Right ventricle myocardium inferior (tissue), 1 donor: Measurements from ENCODE around the gene CACNA1I. TPM values are rescaled to one million over a fixed set of nuclear protein-coding genes. Genes with fewer than 3 reads are reported as not detected.

Source experiments
- ATAC-seq: fragments of 200-7000 bp; cut with Tn5 transposase; one replicate; pipeline ENCODE4 v1.9.1; 2020; ENCODE audit warnings: mild to moderate bottlenecking, moderate library complexity
- DNase-seq: peaks from one replicate; pipeline ENCODE4 v3.0.0; 2021; ENCODE audit errors: missing footprints
- intact Hi-C: fragments of 100-400 bp; cut with DNase I; formaldehyde crosslinking; loops from one replicate; pipeline ENCODE4 v1.11.0; 2022
- total RNA-seq: library from RNA; stranded (reverse); fragmentation: NEBNext Ultra II Directional; extraction: Animal tissue kit (Norgen Biotek cat#: 25700); gene quantifications from one replicate; pipeline ENCODE4 v1.2.1, GENCODE V29; 2021
- donor health status: DM: no; HTN: yes; CAD: no; lungs with severe emphysema.

The CACNA1I gene
- total RNA-seq, 1 donor from 2014 or later: not detected

- ATAC-seq (no peak), DNase-seq (no peak)
- intact Hi-C loops: no loop called here
Observed at GRCh38 chr22:39655004-39655579, 84.5 kb downstream of the CACNA1I start.

DNA sequence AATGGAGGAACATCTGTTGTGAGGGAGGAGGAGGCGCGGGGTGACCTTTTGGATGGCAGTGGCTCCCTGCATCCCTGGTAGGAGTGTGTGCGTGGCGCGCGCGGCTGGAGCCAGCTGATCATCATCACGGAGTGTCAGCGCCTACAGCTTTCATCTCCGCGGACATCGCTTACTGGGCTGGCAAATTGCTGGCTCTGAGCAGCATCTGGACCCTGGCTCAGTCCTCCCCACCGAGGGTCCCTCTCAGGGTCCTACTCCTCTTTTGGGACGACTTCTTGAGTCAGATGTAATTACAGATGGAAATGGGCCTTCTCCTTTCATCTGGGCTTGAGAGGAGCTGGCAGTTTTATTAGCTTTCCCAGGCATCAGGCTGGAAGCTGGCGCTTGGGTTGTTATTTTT lies 85.3 kb downstream of the CACNA1I start:
- DNase-seq (no peak), ATAC-seq (no peak)
- intact Hi-C loops: no loop called here

DNA sequence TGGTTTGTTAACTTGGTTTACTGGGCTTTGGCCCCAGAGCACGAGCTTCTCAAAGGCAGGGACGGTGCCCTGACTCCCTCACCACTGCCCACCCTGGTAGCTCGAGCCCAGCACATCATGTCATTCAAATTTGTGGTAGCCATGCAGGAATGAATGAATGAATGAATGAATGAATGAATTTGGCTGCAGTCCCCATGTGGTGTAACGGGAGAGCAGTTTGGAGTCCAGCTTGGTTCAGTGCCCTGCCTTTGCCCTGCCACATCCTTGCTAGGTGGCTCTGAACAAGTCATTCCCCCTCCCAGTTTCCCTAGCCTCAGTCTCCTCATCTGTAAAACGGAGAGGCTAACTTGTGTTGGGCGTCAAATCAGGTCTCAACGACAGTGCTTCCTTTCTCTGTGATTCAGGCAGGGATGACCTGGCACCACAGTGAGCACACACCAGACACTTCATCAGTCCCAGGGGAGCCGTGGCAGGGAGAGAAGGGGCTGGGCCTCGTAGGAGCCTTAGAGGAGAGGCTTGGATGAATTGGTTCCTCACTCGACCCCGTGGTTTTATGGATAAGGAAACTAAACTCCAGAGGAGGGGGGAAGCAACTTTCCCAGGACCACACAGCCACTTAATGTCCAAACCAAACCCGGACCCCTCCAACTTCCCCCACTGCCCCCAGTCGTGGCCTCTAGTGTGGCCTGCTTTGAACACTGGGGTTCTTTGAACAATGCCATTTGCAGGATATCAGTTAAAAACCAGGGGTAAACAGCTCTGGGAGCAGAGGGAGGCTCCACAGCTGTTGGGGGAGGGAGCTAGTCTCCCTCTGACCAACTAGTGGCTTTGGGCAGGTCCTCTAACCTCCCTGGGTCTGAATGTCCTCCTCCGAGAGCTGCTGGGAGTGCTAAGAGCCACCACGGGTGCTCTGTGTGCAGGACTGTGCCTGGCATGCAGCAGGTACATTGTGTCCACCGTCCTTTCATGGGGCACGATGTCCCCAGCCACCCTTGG lies 86.2 kb downstream of the CACNA1I start:
- intact Hi-C loops: no loop called here
- no peak for DNase-seq
- ATAC-seq: no peak

DNA sequence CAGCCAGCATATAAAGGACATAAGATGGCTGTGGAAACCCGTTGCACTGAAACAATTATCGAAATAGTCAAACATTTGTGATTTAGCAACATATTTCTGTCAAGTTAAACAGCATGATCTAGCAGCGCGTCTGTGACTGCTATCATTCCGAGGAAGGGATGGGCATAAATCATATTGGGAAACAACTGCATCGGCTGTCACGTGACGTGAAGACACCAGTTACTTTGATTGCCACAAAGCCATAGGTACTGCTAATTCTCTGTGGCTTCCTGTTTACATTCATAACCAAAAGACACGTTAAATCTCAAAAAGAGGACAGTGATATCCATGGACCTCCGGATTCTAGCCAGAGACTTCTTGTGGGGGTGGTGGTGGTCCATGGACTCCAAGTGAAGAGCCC lies 87.8 kb downstream of the CACNA1I start:
- no peak for ATAC-seq
- intact Hi-C loops: no loop called here
- no peak for DNase-seq

GRCh38 chr22:39658806-39659463 lies 88.4 kb downstream of the CACNA1I start:
- intact Hi-C loops: no loop called here
- ATAC-seq (no peak), DNase-seq (no peak)

DNA sequence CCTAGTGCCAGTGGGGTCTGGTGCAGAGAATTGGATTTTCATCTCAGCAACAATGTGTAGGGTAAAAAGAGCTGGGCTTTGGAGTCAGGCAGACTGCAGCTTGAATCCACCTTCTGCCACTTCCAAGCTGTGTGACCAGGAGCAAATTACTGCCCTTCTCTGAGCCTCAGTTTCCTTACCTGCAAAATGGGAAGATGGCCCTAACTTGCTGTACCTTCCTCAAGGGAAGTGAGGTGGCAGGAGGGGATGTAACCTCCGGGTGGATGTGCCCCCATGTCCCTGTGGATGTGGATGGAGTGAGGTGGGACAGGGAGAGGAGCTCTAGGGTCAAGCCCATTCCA lies 90.9 kb downstream of the CACNA1I start:
- intact Hi-C loops: no loop called here
- ATAC-seq (no peak), DNase-seq (no peak)

- DNase-seq (no peak), ATAC-seq (no peak)
- intact Hi-C loops: no loop called here
Observed at GRCh38 chr22:39661842-39662685, 91.5 kb downstream of the CACNA1I start.

- ATAC-seq: no peak
- DNase-seq: no peak
- intact Hi-C loops: no loop called here
Observed at GRCh38 chr22:39662686-39663052, 92.1 kb downstream of the CACNA1I start.

DNA sequence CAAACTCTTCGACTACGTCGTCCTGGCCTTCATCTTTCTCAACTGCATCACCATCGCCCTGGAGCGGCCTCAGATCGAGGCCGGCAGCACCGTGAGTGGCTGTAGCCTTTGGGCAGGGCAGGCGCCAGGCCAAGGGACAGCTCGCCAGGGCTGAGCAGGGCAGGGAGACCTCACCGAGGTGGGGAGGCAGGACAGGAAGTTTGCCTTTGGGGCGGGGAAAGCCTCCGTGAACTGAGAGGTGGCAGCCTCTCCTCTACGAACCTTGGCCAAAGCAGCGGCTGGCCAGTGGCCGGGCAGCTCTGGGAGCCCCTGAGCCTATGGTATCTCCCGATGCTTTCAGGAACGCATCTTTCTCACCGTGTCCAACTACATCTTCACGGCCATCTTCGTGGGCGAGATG lies 93.2 kb downstream of the CACNA1I start:
- intact Hi-C loops: no loop called here

GRCh38 chr22:39664485-39665200 lies 94.1 kb downstream of the CACNA1I start:
- DNase-seq: no peak
- intact Hi-C loops: no loop called here
- no peak for ATAC-seq

More for the DNA sequence above, 93.2 kb downstream of the CACNA1I start:
- ATAC-seq (no peak), DNase-seq (no peak)

- ATAC-seq (no peak), DNase-seq (no peak)
- intact Hi-C loops: no loop called here
Observed at GRCh38 chr22:39665229-39665628, 94.7 kb downstream of the CACNA1I start.

- intact Hi-C loops: no loop called here
- DNase-seq: no peak
- ATAC-seq: no peak
Observed at GRCh38 chr22:39665661-39666431, 95.3 kb downstream of the CACNA1I start.

DNA sequence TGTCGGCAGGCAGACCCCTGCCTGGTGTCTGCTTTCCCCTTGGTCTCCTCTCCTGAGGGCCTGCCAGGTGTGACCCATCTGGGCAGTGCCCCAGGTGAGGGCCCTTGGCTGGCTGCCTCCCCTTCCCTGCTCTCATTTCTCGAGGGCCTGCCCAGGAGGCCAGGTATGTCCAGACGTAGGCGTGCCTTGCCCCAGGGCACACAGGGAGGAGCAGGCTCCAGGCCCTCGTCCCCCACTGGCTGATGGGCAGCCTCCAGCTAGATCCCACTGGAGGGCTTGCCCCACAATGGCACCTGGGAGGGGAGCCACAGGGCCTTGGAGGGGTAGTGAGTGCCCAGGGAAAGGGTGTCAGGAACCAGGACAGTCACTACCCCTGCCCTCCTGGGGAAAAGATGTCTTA lies 95.9 kb downstream of the CACNA1I start:
- ATAC-seq (no peak), DNase-seq (no peak)
- intact Hi-C loops: no loop called here

DNA sequence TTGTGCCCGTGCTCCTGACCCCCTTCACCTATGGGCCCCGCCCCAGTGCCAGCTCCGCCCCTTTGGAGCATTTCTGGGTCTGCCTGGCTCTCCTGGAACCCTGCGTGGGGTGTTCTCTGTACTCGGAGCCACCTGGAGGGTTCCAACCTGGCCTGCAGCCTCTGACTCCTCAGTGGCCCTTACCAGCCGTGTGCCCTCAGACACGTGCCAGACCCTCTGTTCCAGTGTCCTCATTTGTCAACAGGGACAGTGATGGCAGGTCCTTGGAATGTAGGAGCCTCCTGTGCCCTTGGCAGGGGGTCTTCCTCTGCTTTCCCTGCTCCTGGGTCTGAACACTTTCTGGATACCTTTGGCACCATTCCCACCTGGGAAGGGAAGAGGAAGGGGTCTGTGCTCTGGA lies 96.4 kb downstream of the CACNA1I start:
- intact Hi-C loops: no loop called here
- ATAC-seq (no peak), DNase-seq (no peak)

DNA sequence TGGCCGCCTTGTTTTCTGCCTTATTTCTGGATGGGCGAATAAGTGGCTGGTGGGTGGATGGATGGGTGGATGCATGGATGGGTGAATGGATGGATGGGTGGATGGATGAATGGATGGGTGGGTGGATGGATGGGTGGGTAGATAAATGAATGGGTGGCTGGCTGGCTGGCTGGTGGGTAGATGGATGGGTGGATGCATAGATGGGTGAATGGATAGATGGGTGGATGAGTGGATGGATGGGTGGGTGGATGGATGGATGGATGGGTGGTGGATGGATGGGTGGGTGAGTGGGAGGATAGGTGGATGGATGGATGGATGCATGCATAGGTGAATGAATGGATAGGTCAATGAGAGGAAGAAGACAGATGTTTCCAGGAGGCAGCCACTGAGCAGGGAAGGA lies 98.9 kb downstream of the CACNA1I start:
- intact Hi-C loops: no loop called here
- DNase-seq (no peak), ATAC-seq (no peak)

DNA sequence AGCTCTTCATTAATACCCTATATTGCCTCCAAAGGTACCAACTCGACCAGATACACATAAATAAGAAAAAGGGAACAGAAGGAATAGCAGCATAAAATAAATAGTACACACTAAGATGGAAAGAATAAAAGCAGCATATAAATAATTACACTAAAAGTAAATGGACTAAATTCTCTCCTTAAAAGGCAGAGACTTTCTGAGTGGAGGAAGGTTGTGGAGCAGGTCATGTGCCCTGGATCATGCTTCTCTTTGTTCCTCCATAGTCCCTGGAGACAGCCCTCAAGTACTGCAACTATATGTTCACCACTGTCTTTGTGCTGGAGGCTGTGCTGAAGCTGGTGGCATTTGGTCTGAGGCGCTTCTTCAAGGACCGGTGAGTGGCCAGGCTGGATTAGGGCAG lies 101.4 kb downstream of the CACNA1I start:
- no peak for DNase-seq
- no peak for ATAC-seq
- intact Hi-C loops: no loop called here

- intact Hi-C loops: no loop called here
- DNase-seq (no peak), ATAC-seq (no peak)
Observed at GRCh38 chr22:39674536-39674935, 104.0 kb downstream of the CACNA1I start.

GRCh38 chr22:39675947-39676346 lies 105.4 kb downstream of the CACNA1I start:
- ATAC-seq: no peak
- intact Hi-C loops: no loop called here
- no peak for DNase-seq
